ENCODE data around the gene NHLRC4. TPM values are rescaled to one million over a fixed set of nuclear protein-coding genes. Genes with fewer than 3 reads are reported as not detected.

Gene NHLRC4
- total RNA-seq, 1 experiment from 2014 or later: 0.92 TPM

GRCh38 chr16:580141-580945, 13.5 kb downstream of the NHLRC4 start:
- peaks cover 6% of the 10 kb centered on the region for H3K4me1 Mint-ChIP-seq
- CTCF ChIA-PET: interaction anchor here (1.5 to 1.9 kb wide), 2 partner anchors 54 to 80 kb away, joined by 3 to 10 read pairs; no protein-coding TSS in a partner anchor
- no peaks in the 10 kb centered on the region for H3K36me3 Mint-ChIP-seq
- H3K9me3 Mint-ChIP-seq: no peaks in the 10 kb centered on the region
- POLR2A ChIA-PET: interaction anchor here (0.9 to 1.5 kb wide), 2 partner anchors 56 to 200 kb away, joined by 3 read pairs; partner anchors contain the start of gene METTL26
- TF ChIP-seq CREM (CRISPR knock-in tag; IDR thresholded peaks at IDR 0.05) (no peak), HMGA2 (CRISPR knock-in tag; IDR thresholded peaks at IDR 0.05) (no peak), FOXP4 (CRISPR knock-in tag; IDR thresholded peaks at IDR 0.05) (no peak)
- peaks cover 2% of the 10 kb centered on the region for H3K27me3 Mint-ChIP-seq (ENCODE audit: low read depth)
- no peak overlapping the region for H3K27ac Mint-ChIP-seq
- H3K4me3 Mint-ChIP-seq: no peak overlapping the region
- DNase-seq (ENCODE audit: low spot score) (no peak), ATAC-seq (no peak)

- Mint-ChIP-seq H3K36me3 (no peaks in the 10 kb centered on the region), H3K27ac (no peak overlapping the region), H3K9me3 (no peaks in the 10 kb centered on the region), H3K4me3 (no peak overlapping the region), H3K27me3 (ENCODE audit: low read depth) (peaks cover 9% of the 10 kb centered on the region), H3K4me1 (peaks cover 11% of the 10 kb centered on the region)
- DNase-seq (ENCODE audit: low spot score) (no peak), ATAC-seq (no peak)
- ChIA-PET CTCF (interaction anchor here (1.2 to 2.1 kb wide), 5 partner anchors 15 to 189 kb away, joined by 4 to 11 read pairs (median 6); partner anchors contain the start of genes METTL26 and WDR90), POLR2A (no interaction called here)
- no peak for TF ChIP-seq TEAD1 (CRISPR knock-in tag; IDR thresholded peaks at IDR 0.05)
- TF ChIP-seq ESRRA (CRISPR knock-in tag; IDR thresholded peaks at IDR 0.05; ENCODE audit: borderline replicate concordance): no peak
- TF ChIP-seq ZNF317 (CRISPR knock-in tag; IDR thresholded peaks at IDR 0.05; ENCODE audit: borderline replicate concordance, low read depth): no peak
- no peak for TF ChIP-seq USF1 (CRISPR knock-in tag; IDR thresholded peaks at IDR 0.05)
- TF ChIP-seq MYBL2 (CRISPR knock-in tag; IDR thresholded peaks at IDR 0.05): no peak
- no peak for TF ChIP-seq ZNF232 (CRISPR knock-in tag; IDR thresholded peaks at IDR 0.05)
- TF ChIP-seq NFATC4 (CRISPR knock-in tag; IDR thresholded peaks at IDR 0.05): no peak
- no peak for TF ChIP-seq CDX4 (CRISPR knock-in tag; IDR thresholded peaks at IDR 0.05; ENCODE audit: borderline replicate concordance)
- no peak for TF ChIP-seq GABPB1 (CRISPR knock-in tag; IDR thresholded peaks at IDR 0.05)
- TF ChIP-seq TP53 (CRISPR knock-in tag; IDR thresholded peaks at IDR 0.05): no peak
- no peak for TF ChIP-seq PRDM15 (CRISPR knock-in tag; IDR thresholded peaks at IDR 0.05)
- TF ChIP-seq CTCF (IDR thresholded peaks at IDR 0.05): no peak
- no peak for TF ChIP-seq ATF1 (CRISPR knock-in tag; IDR thresholded peaks at IDR 0.05)
- no peak for TF ChIP-seq CBFB (CRISPR knock-in tag; IDR thresholded peaks at IDR 0.05; ENCODE audit: low read depth)
- no peak for TF ChIP-seq ZNF425 (CRISPR knock-in tag; conservative IDR thresholded peaks at IDR 0.05)
- no peak for TF ChIP-seq ZNF396 (CRISPR knock-in tag; IDR thresholded peaks at IDR 0.05; ENCODE audit: borderline replicate concordance)
- no peak for TF ChIP-seq USF2 (CRISPR knock-in tag; IDR thresholded peaks at IDR 0.05)
These were observed 14.2 kb downstream of the NHLRC4 start for GRCh38 chr16:580946-581498.

All from WTC11 (cell line).